ENCODE data around the gene NEURL1. TPM values are rescaled to one million over a fixed set of nuclear protein-coding genes. Genes with fewer than 3 reads are reported as not detected.

The NEURL1 gene
- polyA plus RNA-seq, 2 donors, result 0.10 to 0.11 TPM

GRCh38 chr10:103595933-103596726, 102.6 kb downstream of the NEURL1 start:
- Histone ChIP-seq H3K9me3 (ENCODE audit: control insufficient read depth in 2 of 2, insufficient read depth in 1 of 2, low read depth in 1 of 2, low read length in 1 of 2) (no peaks in the 10 kb centered on the region), H3K27ac (ENCODE audit: low read depth in 2 of 2, low read length in 1 of 2) (no peak overlapping the region), H3K27me3 (ENCODE audit: control insufficient read depth in 1 of 2, insufficient read depth in 2 of 2, low read length in 2 of 2) (no peaks in the 10 kb centered on the region), H3K4me3 (ENCODE audit: low read depth in 1 of 2, low read length in 2 of 2) (no peak overlapping the region), H3K36me3 (ENCODE audit: control insufficient read depth in 2 of 2, insufficient read depth in 2 of 2, low read length in 1 of 2) (peaks cover 0 to 6% of the 10 kb centered on the region in 2 donors), H3K4me1 (ENCODE audit: control insufficient read depth in 2 of 2, insufficient read depth in 2 of 2, low read length in 1 of 2) (no peaks in the 10 kb centered on the region)
- WGBS, 2 donors, result 84 to 86% methylated on average over 4 of the region's 4 CpGs

GRCh38 chr10:103597003-103597402, 103.5 kb downstream of the NEURL1 start:
- H3K36me3 ChIP-seq (ENCODE audit: control insufficient read depth in 2 of 2, insufficient read depth in 2 of 2, low read length in 1 of 2), result peaks cover under 1 to 13% of the 10 kb centered on the region in 2 donors
- no peak overlapping the region for H3K4me3 ChIP-seq (ENCODE audit: low read depth in 1 of 2, low read length in 2 of 2)
- WGBS, 2 donors, result 76 to 77% methylated on average over 6 of the region's 6 CpGs
- H3K27ac ChIP-seq (ENCODE audit: low read depth in 2 of 2, low read length in 1 of 2), result no peak overlapping the region
- H3K9me3 ChIP-seq (ENCODE audit: control insufficient read depth in 2 of 2, insufficient read depth in 1 of 2, low read depth in 1 of 2, low read length in 1 of 2), result no peaks in the 10 kb centered on the region
- H3K27me3 ChIP-seq (ENCODE audit: control insufficient read depth in 1 of 2, insufficient read depth in 2 of 2, low read length in 2 of 2), result no peaks in the 10 kb centered on the region
- H3K4me1 ChIP-seq (ENCODE audit: control insufficient read depth in 2 of 2, insufficient read depth in 2 of 2, low read length in 1 of 2), result no peaks in the 10 kb centered on the region

GRCh38 chr10:103598654-103599115, 105.2 kb downstream of the NEURL1 start:
- H3K9me3 ChIP-seq (ENCODE audit: control insufficient read depth in 2 of 2, insufficient read depth in 1 of 2, low read depth in 1 of 2, low read length in 1 of 2), result no peaks in the 10 kb centered on the region
- no peaks in the 10 kb centered on the region for H3K4me1 ChIP-seq (ENCODE audit: control insufficient read depth in 2 of 2, insufficient read depth in 2 of 2, low read length in 1 of 2)
- H3K27ac ChIP-seq (ENCODE audit: low read depth in 2 of 2, low read length in 1 of 2), result no peak overlapping the region
- 48 to 59% methylated on average over 7 of the region's 7 CpGs for WGBS, 2 donors
- peaks cover 7 to 30% of the 10 kb centered on the region in 2 donors for H3K36me3 ChIP-seq (ENCODE audit: control insufficient read depth in 2 of 2, insufficient read depth in 2 of 2, low read length in 1 of 2)
- no peak overlapping the region for H3K4me3 ChIP-seq (ENCODE audit: low read depth in 1 of 2, low read length in 2 of 2)
- H3K27me3 ChIP-seq (ENCODE audit: control insufficient read depth in 1 of 2, insufficient read depth in 2 of 2, low read length in 2 of 2), result no peaks in the 10 kb centered on the region

- no peaks in the 10 kb centered on the region for H3K27me3 ChIP-seq (ENCODE audit: control insufficient read depth in 1 of 2, insufficient read depth in 2 of 2, low read length in 2 of 2)
- H3K27ac ChIP-seq (ENCODE audit: low read depth in 2 of 2, low read length in 1 of 2), result no peak overlapping the region
- H3K4me3 ChIP-seq (ENCODE audit: low read depth in 1 of 2, low read length in 2 of 2), result no peak overlapping the region
- 58 to 59% methylated on average over 3 of the region's 3 CpGs for WGBS, 2 donors
- H3K4me1 ChIP-seq (ENCODE audit: control insufficient read depth in 2 of 2, insufficient read depth in 2 of 2, low read length in 1 of 2), result no peaks in the 10 kb centered on the region
- H3K36me3 ChIP-seq (ENCODE audit: control insufficient read depth in 2 of 2, insufficient read depth in 2 of 2, low read length in 1 of 2), result peaks cover 7 to 33% of the 10 kb centered on the region in 2 donors
- no peaks in the 10 kb centered on the region for H3K9me3 ChIP-seq (ENCODE audit: control insufficient read depth in 2 of 2, insufficient read depth in 1 of 2, low read depth in 1 of 2, low read length in 1 of 2)
Measured at GRCh38 chr10:103599211-103599610, 105.7 kb downstream of the NEURL1 start.

- Histone ChIP-seq H3K4me1 (ENCODE audit: control insufficient read depth in 2 of 2, insufficient read depth in 2 of 2, low read length in 1 of 2) (no peaks in the 10 kb centered on the region), H3K4me3 (ENCODE audit: low read depth in 1 of 2, low read length in 2 of 2) (no peak overlapping the region), H3K36me3 (ENCODE audit: control insufficient read depth in 2 of 2, insufficient read depth in 2 of 2, low read length in 1 of 2) (peaks cover 7 to 33% of the 10 kb centered on the region in 2 donors), H3K27ac (ENCODE audit: low read depth in 2 of 2, low read length in 1 of 2) (no peak overlapping the region), H3K9me3 (ENCODE audit: control insufficient read depth in 2 of 2, insufficient read depth in 1 of 2, low read depth in 1 of 2, low read length in 1 of 2) (no peaks in the 10 kb centered on the region), H3K27me3 (ENCODE audit: control insufficient read depth in 1 of 2, insufficient read depth in 2 of 2, low read length in 2 of 2) (no peaks in the 10 kb centered on the region)
- 65 to 78% methylated on average over 6 of the region's 6 CpGs for WGBS, 2 donors
Measured at GRCh38 chr10:103599907-103600306, 106.4 kb downstream of the NEURL1 start.

- WGBS, 2 donors, result 64 to 75% methylated on average over 6 of the region's 6 CpGs
- H3K36me3 ChIP-seq (ENCODE audit: control insufficient read depth in 2 of 2, insufficient read depth in 2 of 2, low read length in 1 of 2), result peaks cover 7 to 33% of the 10 kb centered on the region in 2 donors
- no peaks in the 10 kb centered on the region for H3K9me3 ChIP-seq (ENCODE audit: control insufficient read depth in 2 of 2, insufficient read depth in 1 of 2, low read depth in 1 of 2, low read length in 1 of 2)
- no peaks in the 10 kb centered on the region for H3K27me3 ChIP-seq (ENCODE audit: control insufficient read depth in 1 of 2, insufficient read depth in 2 of 2, low read length in 2 of 2)
- H3K27ac ChIP-seq (ENCODE audit: low read depth in 2 of 2, low read length in 1 of 2), result no peak overlapping the region
- no peaks in the 10 kb centered on the region for H3K4me1 ChIP-seq (ENCODE audit: control insufficient read depth in 2 of 2, insufficient read depth in 2 of 2, low read length in 1 of 2)
- no peak overlapping the region for H3K4me3 ChIP-seq (ENCODE audit: low read depth in 1 of 2, low read length in 2 of 2)
Measured at GRCh38 chr10:103600325-103600724, 106.8 kb downstream of the NEURL1 start.

GRCh38 chr10:103600956-103601569, 107.6 kb downstream of the NEURL1 start:
- Histone ChIP-seq H3K9me3 (ENCODE audit: control insufficient read depth in 2 of 2, insufficient read depth in 1 of 2, low read depth in 1 of 2, low read length in 1 of 2) (no peaks in the 10 kb centered on the region), H3K4me1 (ENCODE audit: control insufficient read depth in 2 of 2, insufficient read depth in 2 of 2, low read length in 1 of 2) (no peaks in the 10 kb centered on the region), H3K36me3 (ENCODE audit: control insufficient read depth in 2 of 2, insufficient read depth in 2 of 2, low read length in 1 of 2) (peaks cover 7 to 33% of the 10 kb centered on the region in 2 donors), H3K27me3 (ENCODE audit: control insufficient read depth in 1 of 2, insufficient read depth in 2 of 2, low read length in 2 of 2) (no peaks in the 10 kb centered on the region), H3K27ac (ENCODE audit: low read depth in 2 of 2, low read length in 1 of 2) (peak overlapping the region in 1 of 2 donors; percentile 28), H3K4me3 (ENCODE audit: low read depth in 1 of 2, low read length in 2 of 2) (no peak overlapping the region)
- WGBS, 2 donors, result 66% methylated on average over 7 of the region's 7 CpGs

GRCh38 chr10:103602028-103602851, 108.7 kb downstream of the NEURL1 start:
- WGBS, 2 donors, result 88 to 89% methylated on average over 47 of the region's 47 CpGs
- H3K4me1 ChIP-seq (ENCODE audit: control insufficient read depth in 2 of 2, insufficient read depth in 2 of 2, low read length in 1 of 2), result no peaks in the 10 kb centered on the region
- H3K9me3 ChIP-seq (ENCODE audit: control insufficient read depth in 2 of 2, insufficient read depth in 1 of 2, low read depth in 1 of 2, low read length in 1 of 2), result no peaks in the 10 kb centered on the region
- H3K27me3 ChIP-seq (ENCODE audit: control insufficient read depth in 1 of 2, insufficient read depth in 2 of 2, low read length in 2 of 2), result no peaks in the 10 kb centered on the region
- H3K4me3 ChIP-seq (ENCODE audit: low read depth in 1 of 2, low read length in 2 of 2), result no peak overlapping the region
- peaks cover 7 to 31% of the 10 kb centered on the region in 2 donors for H3K36me3 ChIP-seq (ENCODE audit: control insufficient read depth in 2 of 2, insufficient read depth in 2 of 2, low read length in 1 of 2)
- no peak overlapping the region for H3K27ac ChIP-seq (ENCODE audit: low read depth in 2 of 2, low read length in 1 of 2)

- H3K27ac ChIP-seq (ENCODE audit: low read depth in 2 of 2, low read length in 1 of 2), result no peak overlapping the region
- peaks cover 7 to 31% of the 10 kb centered on the region in 2 donors for H3K36me3 ChIP-seq (ENCODE audit: control insufficient read depth in 2 of 2, insufficient read depth in 2 of 2, low read length in 1 of 2)
- WGBS, 2 donors, result 91% methylated on average over 16 of the region's 16 CpGs
- H3K9me3 ChIP-seq (ENCODE audit: control insufficient read depth in 2 of 2, insufficient read depth in 1 of 2, low read depth in 1 of 2, low read length in 1 of 2), result no peaks in the 10 kb centered on the region
- no peak overlapping the region for H3K4me3 ChIP-seq (ENCODE audit: low read depth in 1 of 2, low read length in 2 of 2)
- H3K27me3 ChIP-seq (ENCODE audit: control insufficient read depth in 1 of 2, insufficient read depth in 2 of 2, low read length in 2 of 2), result no peaks in the 10 kb centered on the region
- H3K4me1 ChIP-seq (ENCODE audit: control insufficient read depth in 2 of 2, insufficient read depth in 2 of 2, low read length in 1 of 2), result no peaks in the 10 kb centered on the region
Measured at GRCh38 chr10:103602852-103603155, 109.3 kb downstream of the NEURL1 start.

Measured in esophagus (tissue), 2 donors.